GM18508 (cell line): ENCODE results near the gene THUMPD1.
"Not testable (repeated sequence)": the region's sequence is repeated elsewhere in the genome, so short reads cannot be mapped to it uniquely, and the experiment has no call there.

Experiments used
- ATAC-seq: cut with Tn5 transposase; IDR thresholded peaks from one replicate; pipeline ENCODE4 v1.9.1; 2021; ENCODE audit warnings: moderate number of reproducible peaks; ENCODE audit not compliant: insufficient read depth, unreplicated experiment

THUMPD1 gene, protein sequence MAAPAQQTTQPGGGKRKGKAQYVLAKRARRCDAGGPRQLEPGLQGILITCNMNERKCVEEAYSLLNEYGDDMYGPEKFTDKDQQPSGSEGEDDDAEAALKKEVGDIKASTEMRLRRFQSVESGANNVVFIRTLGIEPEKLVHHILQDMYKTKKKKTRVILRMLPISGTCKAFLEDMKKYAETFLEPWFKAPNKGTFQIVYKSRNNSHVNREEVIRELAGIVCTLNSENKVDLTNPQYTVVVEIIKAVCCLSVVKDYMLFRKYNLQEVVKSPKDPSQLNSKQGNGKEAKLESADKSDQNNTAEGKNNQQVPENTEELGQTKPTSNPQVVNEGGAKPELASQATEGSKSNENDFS

DNA sequence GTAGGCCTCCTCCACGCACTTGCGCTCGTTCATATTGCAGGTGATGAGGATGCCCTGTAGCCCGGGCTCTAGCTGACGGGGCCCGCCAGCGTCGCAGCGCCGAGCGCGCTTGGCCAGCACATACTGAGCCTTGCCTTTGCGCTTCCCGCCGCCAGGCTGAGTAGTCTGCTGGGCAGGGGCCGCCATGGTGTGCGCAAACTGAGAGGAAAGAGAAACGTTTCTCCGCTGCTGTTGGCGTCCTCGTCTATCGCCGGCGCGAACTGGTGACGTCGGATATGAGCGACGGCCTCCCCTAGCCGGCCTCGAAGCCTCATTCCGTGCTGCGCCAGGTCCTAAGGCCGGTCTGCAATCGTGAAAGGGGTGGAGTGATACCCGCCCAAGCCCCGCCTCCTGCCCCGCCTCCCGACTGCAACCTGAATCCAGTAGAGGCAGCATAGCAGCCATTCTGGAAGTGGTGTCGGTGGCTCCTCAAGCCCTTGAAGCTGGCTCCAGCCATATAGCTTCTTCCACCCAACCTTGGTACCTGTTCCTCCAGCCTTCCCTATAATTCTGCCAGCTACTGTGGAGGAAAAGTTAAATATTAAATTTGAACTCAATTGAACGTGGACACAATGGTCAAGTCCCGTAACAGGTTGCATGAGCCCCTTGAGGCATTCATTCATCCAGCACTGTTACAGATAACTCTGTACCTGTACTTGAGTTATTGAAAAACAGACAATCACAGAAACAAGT lies at the start of gene THUMPD1:
Gene THUMPD1, minus strand, starts transcription at position 265 of the 732 bp plus-strand sequence. Its CDS starts 79 bp downstream, at position 186.
- ATAC-seq = peak; percentile 47

DNA sequence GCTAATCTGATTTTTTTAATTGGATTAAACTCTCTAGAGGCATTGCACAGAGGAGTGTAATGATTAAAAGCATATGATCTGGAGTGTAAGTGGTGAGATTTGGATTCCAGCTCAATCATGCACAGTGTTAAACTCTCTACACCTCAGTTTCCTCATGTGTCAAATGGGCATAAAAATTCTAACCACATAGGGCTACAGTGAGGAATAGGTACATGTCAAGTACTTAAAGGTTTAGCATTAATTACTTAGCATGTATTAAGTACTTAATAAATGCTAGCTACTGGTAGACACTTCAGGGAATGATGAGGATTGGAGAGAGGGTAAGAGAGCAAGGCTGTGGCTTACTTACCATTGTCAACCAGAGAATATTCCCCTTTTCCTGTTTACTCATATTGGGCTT lies 47.5 kb upstream of the THUMPD1 start:
- ATAC-seq = no peak

DNA sequence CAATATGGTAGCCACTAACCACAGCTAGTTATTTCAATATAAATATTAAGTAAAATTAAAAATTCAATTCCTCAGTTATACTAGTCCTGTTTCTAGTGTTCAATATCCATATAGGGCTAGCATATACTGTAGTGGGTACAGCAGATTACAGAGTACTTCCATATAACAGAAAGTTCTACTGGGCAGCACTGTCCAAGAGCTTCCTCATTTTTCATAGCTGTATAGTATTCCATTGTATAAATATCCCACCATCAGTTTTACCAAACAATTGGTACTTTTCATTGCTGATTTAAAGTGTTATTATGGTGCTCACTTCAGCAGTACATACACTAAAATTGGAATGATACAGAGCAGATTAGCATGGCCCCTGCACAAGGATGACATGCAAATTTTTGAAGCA lies 42.6 kb upstream of the THUMPD1 start:
- ATAC-seq = no peak

DNA sequence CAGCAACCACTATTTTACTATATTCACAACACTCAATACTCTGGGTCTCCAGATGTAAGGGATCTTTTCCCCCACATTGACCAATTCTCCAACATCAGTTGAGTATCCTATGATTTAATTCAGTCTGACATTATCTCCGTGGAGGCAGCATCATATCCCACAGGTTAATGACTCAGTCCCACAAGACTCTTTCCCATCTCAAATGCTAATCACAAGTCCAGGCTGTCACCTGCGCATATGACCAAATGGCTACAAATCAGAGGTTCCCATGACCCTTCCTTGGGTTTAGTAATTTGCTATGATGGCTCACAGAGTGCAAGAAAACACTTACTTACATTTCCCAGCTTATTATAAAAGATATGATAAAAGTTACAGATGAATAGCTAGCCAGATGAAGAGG lies 40.9 kb upstream of the THUMPD1 start:
- no peak for ATAC-seq

DNA sequence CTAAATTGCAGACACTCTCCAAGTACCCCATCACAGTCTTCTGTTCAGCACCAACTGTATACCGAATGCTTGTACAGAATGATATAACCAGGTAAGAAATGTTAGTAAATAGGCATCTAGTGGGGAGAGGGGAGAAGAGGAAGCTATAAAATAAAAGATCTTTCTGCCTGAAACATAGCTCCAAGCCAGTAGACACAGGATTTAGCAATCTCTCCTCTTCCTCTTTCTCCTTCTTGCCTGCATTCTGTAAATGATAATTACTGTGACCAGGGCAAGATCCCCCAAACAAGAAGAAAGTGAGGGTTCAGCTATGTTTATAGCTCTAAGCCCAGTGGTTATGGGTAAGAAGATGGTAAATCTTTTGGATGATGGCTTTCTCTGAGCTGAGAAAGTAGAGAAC lies 40.1 kb upstream of the THUMPD1 start:
- ATAC-seq = no peak

DNA sequence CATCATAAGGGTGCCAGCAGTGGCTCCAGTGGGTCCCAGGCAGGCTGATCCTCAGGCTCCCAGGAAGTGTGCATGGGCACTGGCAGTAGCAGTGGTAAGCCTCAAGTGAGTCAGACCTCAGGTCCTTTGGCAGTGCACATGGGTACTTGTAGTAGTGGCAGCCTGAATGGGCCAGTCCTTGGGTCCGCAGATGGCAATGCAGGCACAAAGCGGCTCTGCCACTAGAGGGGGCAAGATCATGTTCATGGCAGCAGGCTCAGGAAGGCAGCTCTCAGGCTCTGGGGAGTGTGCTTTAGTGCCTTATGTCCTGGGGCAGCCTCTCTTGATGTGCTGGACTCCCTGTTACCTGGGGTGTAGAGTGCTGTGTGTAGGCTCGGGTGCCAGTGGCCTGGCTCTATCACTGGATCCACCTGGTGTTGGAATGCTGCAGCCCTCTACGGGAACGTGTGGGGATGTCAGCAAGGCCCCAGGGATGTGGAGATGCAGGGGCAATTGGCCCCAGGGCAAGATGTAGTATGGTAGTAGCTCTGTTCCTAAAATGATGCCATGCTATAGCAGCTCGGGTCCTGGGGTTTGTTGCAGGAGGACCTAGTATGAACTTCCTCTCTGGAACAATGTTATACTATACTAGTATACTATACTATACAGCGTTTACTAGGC lies 33.2 kb upstream of the THUMPD1 start:
- no peak for ATAC-seq

DNA sequence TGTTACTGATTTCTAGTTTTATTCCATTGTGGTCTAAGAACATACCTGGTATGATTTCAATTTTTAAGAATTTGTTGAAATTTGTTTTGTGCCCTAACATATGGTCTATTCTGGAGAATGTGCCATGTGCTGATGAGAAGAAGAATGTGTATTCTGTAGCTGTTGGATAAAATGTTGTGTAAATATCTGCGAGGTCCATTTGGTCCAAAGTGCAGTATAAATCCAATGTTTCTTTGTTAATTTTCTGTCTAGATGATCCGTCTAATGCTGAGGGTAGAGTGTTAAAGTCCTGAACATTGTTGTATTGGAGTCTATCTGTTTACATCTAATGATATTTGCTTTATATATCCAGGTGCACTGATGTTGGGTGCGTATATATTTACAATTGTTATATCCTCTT lies 32.1 kb upstream of the THUMPD1 start:
- ATAC-seq = no peak

DNA sequence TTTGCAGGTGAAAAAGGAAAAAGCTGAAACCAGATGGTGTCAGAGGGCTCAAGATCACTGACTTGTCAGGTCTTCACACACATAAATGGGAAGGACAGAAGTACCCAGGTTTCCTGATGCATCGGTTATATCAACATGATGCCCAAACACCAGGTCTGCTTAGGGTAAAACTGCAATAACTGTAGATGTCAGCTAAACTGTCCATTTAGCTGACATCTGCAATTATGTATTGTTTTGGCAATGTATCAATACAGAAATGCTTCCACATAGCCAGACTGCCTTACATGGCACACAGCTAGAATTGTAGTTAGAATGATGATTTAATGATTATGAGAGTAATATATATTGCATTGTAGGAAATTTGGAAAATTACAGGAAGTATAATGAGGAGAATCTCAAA lies 27.2 kb upstream of the THUMPD1 start:
- no peak for ATAC-seq

DNA sequence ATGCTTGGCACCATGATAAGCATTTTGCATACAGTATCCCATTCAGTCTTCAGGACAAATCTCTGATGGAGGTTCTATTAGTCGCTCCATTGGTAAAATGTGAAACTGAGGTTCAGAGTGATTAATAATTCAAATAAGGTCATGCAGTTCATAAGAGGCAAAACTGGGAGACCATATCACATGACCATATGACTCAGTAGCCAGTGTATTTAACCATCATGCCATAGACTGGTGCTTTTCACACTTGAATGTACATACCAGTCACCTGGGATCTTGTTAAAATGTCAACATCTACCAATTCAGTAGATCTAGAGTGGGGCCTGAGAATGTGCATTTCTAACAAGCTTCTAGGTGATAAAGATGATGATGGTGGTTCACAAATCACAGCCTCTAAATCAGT lies 26.5 kb upstream of the THUMPD1 start:
- ATAC-seq = no peak

DNA sequence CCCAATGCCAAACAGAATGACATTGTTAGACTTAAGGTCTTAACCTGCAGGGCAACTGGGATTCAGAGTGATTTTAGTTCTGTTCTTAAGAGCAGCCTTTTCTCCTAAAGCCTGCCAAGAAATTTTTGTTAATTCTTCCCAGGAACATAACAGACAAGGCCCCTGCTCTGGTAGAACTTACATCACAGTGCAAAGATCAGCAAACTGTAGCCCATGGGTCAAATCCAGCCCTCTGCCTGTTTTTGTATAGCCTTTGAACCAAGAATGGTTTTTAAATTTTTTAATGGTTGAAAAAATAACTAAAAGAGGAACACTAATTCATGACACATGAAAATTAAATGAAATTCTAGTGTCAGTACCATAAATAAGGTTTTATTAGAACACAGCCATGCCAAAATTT lies 26.0 kb upstream of the THUMPD1 start:
- no peak for ATAC-seq

DNA sequence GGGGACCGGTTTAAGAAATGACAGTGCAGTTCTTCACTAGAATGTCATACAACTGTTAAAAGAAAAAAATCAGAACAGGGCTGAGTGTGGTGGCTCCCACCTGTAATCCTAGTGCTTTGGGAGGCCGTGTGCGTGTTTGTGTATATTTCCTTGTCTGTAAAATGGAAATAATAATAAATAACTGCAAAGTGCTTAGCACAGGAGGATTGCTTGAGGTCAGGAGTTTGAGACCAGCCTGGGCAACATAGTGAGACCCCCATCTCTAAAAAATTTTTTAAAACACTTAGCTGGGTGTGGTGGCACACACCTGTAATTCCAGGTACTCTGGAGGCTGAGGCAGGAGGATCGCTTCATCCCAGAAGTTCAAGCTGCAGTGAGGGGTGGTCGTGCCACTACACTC lies 24.7 kb upstream of the THUMPD1 start:
- ATAC-seq = no peak

DNA sequence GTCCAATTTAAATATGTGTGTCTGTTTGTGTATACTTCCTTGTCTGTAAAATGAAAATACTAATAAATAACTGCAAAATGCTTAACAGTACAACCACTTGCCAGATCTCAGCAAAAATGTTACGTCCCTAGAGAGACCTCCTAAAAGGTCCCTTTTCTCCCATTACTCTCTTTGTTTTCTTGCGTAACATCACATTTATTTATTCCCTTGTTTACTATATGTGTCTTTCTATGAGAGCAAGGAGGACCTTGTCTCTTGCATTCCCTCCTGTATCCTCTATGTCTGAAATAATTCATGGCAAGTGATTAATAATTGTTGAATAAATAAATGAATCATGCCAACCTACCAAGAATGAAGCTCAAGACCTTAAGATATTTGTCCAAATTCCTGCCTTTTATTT lies 24.1 kb upstream of the THUMPD1 start:
- ATAC-seq = no peak

DNA sequence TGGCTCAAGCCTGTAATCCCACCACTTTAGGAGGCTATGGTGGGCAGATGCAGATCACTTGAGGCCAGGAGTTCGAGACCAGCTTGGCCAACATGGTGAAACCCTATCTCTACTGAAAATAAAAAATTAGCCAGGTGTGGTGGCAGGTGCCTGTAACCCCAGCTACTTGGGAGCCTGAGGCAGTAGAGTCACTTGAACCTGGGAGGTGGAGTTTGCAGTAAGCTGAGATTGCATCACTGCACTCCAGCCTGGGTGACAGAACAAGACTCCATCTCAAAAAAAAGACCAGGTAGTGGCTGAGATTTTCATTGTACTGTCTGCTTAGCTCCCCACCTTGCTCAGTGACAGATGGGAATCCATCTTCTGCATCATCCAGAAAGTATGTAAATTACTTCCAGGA lies 22.8 kb upstream of the THUMPD1 start:
- not testable (repeated sequence) for ATAC-seq

DNA sequence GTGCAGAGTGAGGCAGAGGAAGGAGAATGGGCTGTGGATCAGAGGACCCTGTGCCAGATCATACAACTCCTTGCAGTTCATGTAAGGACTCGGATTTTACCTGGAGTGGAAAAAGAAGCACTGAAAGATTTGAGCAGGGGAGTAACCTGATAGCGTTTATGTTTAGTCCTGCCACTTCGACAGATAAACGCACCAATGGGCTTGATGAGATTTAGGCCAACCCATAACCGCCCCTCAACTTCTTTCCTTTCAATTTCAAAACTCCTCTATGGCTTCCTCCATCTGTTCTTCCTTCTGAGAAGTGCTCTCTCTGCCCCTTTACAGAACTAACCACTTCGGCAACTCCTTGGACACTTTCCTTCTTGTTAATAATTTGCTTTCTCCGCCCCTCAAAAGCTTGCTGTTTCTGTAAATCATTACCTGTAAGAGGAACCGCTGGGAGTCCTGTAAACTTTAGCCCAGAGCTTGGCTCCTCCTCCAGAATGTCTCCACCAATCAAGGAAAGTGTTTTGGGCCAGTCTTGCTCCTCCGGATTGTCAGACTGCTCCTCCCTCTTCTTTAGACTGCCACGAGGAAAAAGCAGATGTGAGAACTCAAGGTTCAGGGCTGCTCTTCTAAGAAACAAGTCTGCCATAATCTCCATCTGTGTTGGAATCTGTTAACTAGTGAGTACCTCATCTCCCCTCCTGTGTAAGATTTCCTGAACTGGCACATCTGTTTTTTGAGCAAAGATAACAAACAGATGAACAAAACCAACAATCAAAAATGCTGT lies 22.0 kb upstream of the THUMPD1 start, which contains the start of gene ACSM3:
Gene ACSM3, plus strand, starts transcription at position 554 of the 772 bp plus-strand sequence. CDS start 6,021 bp downstream, outside the sequence.
- ATAC-seq = peak; percentile 93

DNA sequence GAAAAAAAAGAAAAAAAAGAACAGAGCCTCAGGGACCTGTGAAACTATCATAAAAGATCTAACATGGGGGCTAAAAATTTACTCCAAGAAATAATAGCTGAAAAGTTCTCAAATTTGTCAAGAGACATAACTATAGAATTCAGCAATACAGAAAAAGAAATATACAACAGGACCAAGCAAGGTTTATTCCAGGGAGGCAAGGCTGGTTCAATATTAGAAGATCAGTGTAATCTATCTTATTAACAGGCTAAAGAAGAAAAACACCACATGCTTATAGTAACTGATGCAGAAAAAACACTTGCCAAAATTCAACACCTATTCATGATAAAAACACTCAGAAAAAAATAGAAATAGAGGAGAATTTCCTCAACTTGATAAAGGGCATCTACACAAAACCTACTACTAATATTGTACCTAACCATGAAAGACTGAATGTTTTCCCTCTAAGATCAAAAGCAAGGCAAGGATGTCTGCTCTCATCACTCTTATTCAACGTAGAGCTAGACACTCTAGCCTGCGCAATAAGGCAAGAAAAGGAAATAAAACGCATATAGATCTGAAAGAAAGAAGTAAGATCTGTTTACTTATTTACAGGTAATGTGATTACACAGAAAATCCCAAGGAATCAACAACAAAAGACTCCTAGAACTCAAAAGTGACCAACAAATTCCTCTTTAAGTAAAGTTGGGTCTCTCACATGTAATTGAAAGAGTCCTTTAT lies 20.9 kb upstream of the THUMPD1 start:
- no peak for ATAC-seq

DNA sequence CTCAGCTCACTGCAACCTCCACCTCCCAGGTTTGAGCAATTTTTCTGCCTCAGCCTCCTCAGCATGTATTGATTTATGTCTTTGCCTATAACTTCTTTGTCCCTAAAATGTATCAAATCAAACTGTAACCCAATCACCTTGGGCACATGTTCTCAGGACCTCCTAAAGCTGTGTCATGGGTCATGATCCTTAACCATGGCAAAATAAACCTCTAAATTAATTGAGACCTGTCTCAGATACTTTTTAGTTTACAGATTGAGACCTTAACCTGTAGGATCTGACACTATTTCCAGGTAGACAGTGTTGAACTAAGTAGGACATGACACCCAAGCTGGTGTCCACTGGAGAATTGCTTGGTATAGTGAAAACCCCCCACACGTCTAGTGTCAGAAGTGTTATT lies 19.6 kb upstream of the THUMPD1 start:
- ATAC-seq = no peak

DNA sequence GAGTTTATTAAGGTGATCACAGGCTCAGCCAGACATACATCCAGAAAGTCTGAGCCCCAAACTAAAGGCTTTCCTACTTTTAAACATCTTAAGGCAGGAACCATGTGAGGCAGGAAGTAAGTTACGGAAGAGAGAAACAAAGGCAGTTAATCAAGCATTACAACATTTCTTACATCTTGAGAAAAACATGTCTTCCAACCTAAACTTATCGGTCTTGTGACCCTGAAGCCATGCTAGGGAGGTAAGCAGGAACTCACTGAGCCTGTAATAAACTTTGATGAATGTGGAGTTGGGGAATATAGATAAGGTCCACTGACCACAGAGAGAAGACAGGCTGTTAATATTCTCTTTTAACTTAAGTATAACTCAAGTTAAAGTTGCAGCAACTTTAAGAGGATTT lies 18.7 kb upstream of the THUMPD1 start:
- no peak for ATAC-seq

DNA sequence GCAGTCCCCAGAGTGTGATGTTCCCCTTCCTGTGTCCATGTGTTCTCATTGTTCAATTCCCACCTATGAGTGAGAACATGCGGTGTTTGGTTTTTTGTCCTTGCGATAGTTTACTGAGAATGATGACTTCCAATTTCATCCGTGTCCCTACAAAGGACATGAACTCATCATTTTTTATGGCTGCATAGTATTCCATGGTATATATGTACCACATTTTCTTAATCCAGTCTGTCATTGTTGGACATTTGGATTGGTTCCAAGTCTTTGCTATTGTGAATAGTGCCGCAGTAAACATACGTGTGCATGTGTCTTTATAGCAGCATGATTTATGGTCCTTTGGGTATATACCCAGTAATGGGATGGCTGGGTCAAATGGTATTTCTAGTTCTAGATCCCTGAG lies 14.2 kb upstream of the THUMPD1 start:
- ATAC-seq = not testable (repeated sequence)

DNA sequence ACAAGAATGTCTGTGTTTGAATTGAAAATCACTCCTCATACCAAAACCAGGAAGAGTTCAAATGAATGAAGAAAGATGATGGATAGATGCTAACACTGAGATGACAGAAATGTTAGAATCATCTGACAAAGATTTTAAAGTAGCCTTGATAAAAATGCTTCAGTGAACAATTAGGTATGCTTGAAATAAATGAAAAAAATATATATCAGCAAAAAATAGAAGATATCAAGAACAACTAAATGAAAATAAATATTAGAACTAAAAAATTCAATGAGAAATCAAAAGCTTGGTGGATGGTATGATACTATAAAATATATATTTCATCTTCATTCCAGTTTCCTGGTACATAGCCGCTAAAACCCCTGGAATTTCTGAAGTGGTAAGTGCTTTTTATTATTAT lies 13.6 kb upstream of the THUMPD1 start:
- no peak for ATAC-seq

DNA sequence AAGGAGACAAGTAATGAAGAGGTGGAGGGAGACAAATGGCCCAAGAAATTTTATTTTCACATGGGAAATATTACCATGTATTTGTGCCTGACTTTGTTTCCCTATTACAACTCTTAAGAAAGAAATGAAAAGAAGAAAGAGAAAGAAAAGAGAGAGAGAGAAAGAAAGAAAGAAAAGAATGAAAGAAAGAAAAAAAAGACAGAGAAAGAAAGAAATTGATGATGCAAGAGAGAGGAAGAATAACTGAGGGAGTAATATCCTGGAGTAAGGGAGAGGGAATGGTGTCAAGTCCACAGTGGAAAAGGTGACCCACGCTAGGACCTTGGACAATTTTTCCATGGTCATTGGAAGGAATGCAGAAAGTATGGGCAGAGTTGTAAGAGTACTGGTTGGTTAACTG lies 12.1 kb upstream of the THUMPD1 start:
- no peak for ATAC-seq
